Rectal smooth muscle tissue (tissue), 1 donor: ENCODE results near the gene TOMM20.
A peak's percentile ranks its signal among the peaks of the same experiment; 100 is the strongest.

ENCODE experiments used
- H3K27ac ChIP-seq: one replicate; pipeline ENCODE4 v1.7.0; 2013; ENCODE audit warnings: low read depth, low read length, inconsistent platforms
- H3K27me3 ChIP-seq: one replicate; pipeline ENCODE4 v1.7.0; 2013; ENCODE audit warnings: low read length; ENCODE audit not compliant: control insufficient read depth, insufficient read depth
- H3K36me3 ChIP-seq: one replicate; pipeline ENCODE4 v1.7.0; 2013; ENCODE audit warnings: low read length; ENCODE audit not compliant: control insufficient read depth, insufficient read depth
- H3K4me1 ChIP-seq: one replicate; pipeline ENCODE4 v1.7.0; 2013; ENCODE audit warnings: low read length; ENCODE audit not compliant: control insufficient read depth, insufficient read depth
- H3K4me3 ChIP-seq: one replicate; pipeline ENCODE4 v1.7.0; 2013; ENCODE audit warnings: low read length
- H3K9ac ChIP-seq: one replicate; pipeline ENCODE4 v1.7.0; 2013; ENCODE audit warnings: low read length

TOMM20 gene

DNA sequence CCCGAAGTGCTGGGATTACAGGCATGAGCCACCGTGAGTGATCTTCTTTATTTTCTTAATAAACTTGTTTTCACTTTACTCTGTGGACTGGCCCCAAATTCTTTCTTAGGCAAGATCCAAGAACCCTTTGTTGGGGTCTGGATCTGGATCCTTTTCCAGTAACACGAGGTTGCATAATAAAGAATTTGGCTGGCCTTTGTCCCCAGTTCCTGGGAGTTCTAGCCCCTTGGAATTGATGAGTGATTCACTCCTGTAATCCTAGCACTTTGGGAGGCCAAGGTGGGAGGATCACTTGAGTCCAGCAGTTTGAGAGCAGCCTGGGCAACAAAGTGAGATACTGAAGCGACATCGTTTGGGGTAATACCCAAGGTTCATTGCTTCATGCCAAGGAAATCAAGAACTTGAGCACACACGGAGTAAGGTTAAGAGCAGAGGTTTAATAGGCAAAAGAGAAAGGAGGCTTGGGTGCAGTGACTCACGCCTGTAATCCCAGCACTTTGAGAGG, 2.2 kb upstream of the TOMM20 start:
- Histone ChIP-seq H3K9ac (no peak overlapping the region), H3K4me1 (peaks cover 3% of the 10 kb centered on the region), H3K4me3 (no peak overlapping the region), H3K27me3 (no peaks in the 10 kb centered on the region), H3K27ac (no peak overlapping the region), H3K36me3 (peaks cover 6% of the 10 kb centered on the region)

DNA sequence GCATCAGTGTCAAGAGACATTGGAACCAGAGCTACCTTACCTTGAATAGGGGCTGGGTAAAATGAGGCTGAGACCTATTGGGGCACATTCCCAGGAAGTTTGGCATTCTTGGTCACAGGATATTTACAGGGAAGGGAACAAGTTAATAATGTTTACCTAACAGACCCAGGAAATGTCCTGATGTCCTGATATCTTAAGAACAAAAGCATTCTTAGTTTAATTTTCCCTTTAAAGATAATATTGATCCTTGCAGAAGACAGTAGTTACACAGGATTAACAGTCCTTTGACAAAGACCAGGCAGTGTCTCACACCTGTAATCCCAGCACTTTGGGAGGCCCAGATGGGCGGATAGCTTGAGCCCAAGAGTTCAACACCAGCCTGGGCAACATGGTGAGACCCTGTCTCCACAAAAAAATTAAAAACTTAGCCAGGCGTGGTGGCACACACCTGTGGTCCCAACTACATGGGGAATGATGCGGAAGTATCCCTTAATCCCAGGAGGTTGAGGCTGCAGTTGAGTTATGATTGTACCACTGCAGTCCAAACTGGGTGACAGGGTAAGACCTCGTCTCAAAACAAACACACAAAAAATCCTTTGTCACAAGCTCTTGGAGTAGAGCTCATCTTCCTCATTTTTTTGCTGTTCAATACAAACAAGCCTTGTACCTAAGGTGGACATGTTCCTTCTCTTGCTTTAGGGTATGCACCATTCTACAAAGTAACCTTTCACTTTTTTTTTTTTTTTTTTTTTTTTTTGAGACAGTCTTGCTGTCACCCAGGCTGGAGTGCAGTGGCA, 1.3 kb upstream of the TOMM20 start:
- H3K9ac ChIP-seq, result no peak overlapping the region

DNA sequence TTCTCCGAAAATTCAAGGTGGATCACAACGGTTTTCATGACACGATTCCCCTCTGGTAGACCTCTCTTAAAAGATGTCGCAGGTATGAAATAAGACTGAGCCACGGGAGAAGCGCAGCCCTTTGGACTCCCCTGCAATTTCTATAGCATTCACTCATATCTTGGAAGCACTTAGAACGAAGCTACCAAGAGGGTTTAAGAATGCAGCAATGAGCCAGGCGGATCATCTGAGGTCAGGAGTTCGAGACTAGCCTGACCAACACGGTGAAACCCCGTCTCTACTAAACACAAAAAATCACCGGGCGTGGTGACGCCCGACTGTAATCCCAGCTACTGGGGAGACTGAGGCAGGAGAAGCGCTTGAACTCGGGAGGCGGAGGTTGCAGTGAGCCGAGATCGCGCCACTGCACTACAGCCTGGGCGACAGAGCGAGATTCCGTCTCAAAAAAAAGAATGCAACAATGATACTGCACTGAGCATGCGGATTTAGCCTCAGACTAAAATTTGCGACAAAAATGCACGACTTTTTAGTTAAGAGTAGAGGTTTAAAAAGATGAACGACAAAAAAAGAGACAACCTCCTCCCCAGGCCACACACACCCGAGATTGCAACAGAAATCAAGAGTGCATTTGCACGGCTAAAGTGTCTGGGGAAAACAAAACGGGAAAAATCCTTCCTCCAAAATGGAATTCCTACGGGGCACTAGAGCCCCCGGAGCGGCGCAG, 743 bp downstream of the TOMM20 start:
- Histone ChIP-seq H3K27ac (peak overlapping the region; percentile 88), H3K36me3 (peaks cover 5% of the 10 kb centered on the region), H3K4me1 (peaks cover 3% of the 10 kb centered on the region), H3K4me3 (peak overlapping the region; percentile 98), H3K27me3 (no peaks in the 10 kb centered on the region), H3K9ac (peak overlapping the region; percentile 91)

More for the DNA sequence above, 1.3 kb upstream of the TOMM20 start:
- peaks cover 3% of the 10 kb centered on the region for H3K4me1 ChIP-seq
- no peak overlapping the region for H3K4me3 ChIP-seq
- no peaks in the 10 kb centered on the region for H3K27me3 ChIP-seq
- H3K36me3 ChIP-seq, result peaks cover 3% of the 10 kb centered on the region
- no peak overlapping the region for H3K27ac ChIP-seq

DNA sequence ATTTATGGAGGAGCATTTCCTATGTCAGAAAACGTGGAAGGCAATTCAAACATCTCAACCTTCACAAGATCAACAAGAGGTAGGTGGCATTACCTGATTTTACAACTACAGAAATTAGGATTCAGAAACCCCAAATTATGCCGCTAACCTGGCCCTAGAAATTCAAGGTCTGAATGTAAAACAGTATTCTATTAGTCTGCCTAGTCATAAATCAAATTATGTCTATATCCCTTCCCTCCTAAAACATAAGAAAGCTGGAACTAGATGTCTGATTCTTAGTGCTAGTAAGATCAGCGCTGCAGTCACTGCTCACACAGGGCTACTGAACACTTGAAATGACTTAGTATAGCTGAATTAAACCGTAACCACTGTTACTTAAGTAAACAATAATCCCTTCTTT, 1.4 kb downstream of the TOMM20 start:
- peaks cover 5% of the 10 kb centered on the region for H3K36me3 ChIP-seq
- peak overlapping the region; percentile 98 for H3K4me3 ChIP-seq
- no peak overlapping the region for H3K27ac ChIP-seq
- no peaks in the 10 kb centered on the region for H3K27me3 ChIP-seq
- H3K9ac ChIP-seq, result no peak overlapping the region
- peaks cover 3% of the 10 kb centered on the region for H3K4me1 ChIP-seq

DNA sequence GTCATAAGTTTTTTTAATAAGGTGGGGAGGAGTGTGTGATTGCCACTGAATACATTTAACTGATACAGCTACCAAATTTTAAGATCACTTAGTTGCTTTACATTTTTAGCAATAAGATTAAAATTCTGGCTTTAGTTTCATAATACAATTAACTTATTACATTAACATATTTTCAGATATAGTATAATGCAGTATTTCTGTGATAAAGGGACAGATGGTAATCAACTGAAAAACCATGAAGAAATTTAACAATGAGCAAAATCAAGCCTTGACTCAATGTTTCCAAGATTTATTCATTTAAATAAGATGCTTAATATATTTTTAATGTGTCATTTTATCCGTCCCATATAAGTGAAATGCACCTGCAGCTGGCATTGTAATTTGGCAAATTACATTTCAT, 4.0 kb downstream of the TOMM20 start:
- no peak overlapping the region for H3K27ac ChIP-seq
- no peaks in the 10 kb centered on the region for H3K27me3 ChIP-seq
- H3K36me3 ChIP-seq, result peaks cover 2% of the 10 kb centered on the region
- H3K4me3 ChIP-seq, result no peak overlapping the region
- H3K9ac ChIP-seq, result no peak overlapping the region
- peaks cover 3% of the 10 kb centered on the region for H3K4me1 ChIP-seq

GRCh38 chr1:235124111-235124510, 4.5 kb downstream of the TOMM20 start:
- Histone ChIP-seq H3K4me3 (no peak overlapping the region), H3K4me1 (peaks cover 3% of the 10 kb centered on the region), H3K27ac (no peak overlapping the region), H3K9ac (no peak overlapping the region), H3K36me3 (peaks cover 2% of the 10 kb centered on the region), H3K27me3 (no peaks in the 10 kb centered on the region)

DNA sequence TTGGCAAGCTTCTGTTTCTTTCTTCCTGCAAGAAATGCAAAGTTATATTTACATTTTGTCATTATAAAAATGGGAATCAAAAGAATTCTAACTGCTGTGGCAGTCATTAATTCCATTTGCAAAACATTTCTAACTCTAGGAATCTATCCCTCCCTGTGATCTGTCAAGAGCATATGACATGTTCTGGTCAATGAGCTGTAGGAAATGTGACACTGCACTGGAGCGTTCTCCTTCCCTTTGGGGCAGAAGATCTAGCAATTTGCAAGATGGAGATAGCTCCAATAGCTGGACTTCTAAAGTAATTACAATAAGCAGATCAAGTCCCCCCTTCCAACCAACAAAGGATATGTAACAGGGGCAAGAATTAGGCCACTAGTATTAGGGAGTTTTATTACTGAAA, 6.3 kb downstream of the TOMM20 start:
- Histone ChIP-seq H3K4me3 (no peak overlapping the region), H3K9ac (no peak overlapping the region), H3K27ac (no peak overlapping the region), H3K36me3 (peaks cover 12% of the 10 kb centered on the region), H3K27me3 (no peaks in the 10 kb centered on the region), H3K4me1 (peaks cover 3% of the 10 kb centered on the region)

GRCh38 chr1:235113183-235113917, 15.3 kb downstream of the TOMM20 start:
- Histone ChIP-seq H3K36me3 (peaks cover 18% of the 10 kb centered on the region), H3K27ac (no peak overlapping the region), H3K4me3 (no peak overlapping the region), H3K9ac (no peak overlapping the region), H3K27me3 (no peaks in the 10 kb centered on the region), H3K4me1 (no peaks in the 10 kb centered on the region)

DNA sequence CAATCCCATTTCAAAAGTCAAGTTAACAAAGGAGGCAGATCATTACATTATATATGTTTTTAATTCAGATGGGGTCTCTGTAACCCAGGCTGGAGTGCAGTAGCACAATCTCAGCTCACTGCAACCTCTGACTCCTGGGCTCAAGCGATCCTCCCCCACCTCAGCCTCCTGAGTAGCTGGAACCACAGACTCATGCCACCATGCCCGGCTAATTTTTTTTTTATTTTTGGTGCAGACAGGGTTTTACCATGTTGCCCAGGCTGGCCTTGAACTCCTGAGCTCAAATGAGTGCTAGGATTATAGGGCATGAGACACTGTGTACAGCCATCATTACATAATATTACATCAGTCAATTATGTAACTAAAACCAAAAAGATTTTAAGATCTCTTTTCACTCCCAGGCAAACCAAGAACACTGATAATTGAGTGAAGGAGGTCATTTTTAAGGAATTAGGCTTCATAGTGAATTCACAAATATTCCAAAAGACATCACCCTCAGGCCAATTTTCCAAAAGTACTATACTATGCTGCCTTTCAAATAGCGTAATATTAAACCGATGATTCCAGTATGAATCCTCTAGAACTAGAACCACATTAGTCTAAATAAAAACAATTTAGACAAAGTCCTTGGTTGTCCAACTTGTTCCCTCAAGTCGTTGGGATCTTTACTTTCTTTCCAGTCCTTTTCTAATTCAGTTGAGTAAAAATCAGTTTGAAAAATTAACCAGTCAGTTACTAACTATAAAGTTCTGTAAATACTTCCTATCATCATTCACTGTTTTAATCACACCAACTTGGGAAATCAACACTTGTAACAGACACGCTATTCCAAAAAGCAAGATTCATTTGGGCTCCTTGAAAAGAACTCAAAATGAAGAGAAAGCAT, 16.1 kb downstream of the TOMM20 start:
- Histone ChIP-seq H3K27me3 (no peaks in the 10 kb centered on the region), H3K4me1 (no peaks in the 10 kb centered on the region), H3K9ac (no peak overlapping the region), H3K27ac (no peak overlapping the region), H3K36me3 (peaks cover 12% of the 10 kb centered on the region), H3K4me3 (no peak overlapping the region)

DNA sequence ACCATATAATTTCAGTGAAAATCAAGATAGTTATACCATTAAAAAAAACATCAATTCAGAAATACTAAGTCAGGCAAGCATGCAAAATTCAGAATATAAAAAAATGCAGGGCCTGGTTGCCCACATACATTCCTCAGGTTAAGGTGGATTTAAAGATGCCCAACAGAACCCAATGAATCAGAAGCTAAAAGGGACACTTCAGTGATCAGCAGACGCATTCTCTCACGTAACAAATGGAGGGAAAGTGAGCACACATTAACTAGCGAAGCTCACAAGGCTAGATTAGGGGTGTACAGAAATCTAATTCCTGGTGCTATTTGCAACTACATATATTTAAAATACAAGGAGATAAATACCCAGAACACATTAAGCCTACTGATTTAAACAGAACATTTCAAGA, 17.5 kb downstream of the TOMM20 start:
- H3K9ac ChIP-seq, result no peak overlapping the region
- no peaks in the 10 kb centered on the region for H3K27me3 ChIP-seq
- no peak overlapping the region for H3K4me3 ChIP-seq
- peaks cover 12% of the 10 kb centered on the region for H3K36me3 ChIP-seq
- no peaks in the 10 kb centered on the region for H3K4me1 ChIP-seq
- no peak overlapping the region for H3K27ac ChIP-seq

GRCh38 chr1:235108876-235109275, 19.8 kb downstream of the TOMM20 start:
- H3K9ac ChIP-seq, result no peak overlapping the region
- H3K4me3 ChIP-seq, result no peak overlapping the region
- no peaks in the 10 kb centered on the region for H3K27me3 ChIP-seq
- no peak overlapping the region for H3K27ac ChIP-seq
- peaks cover 12% of the 10 kb centered on the region for H3K36me3 ChIP-seq
- no peaks in the 10 kb centered on the region for H3K4me1 ChIP-seq
